Activated naive CD4-positive, alpha-beta T cell treated with anti-CD3 and anti-CD28 coated beads for 36 hours (primary cell): ENCODE measurements around the gene FAM72A. TPM values are rescaled to one million over a fixed set of nuclear protein-coding genes. Genes with fewer than 3 reads are reported as not detected.
"Not testable (repeated sequence)": the region's sequence is repeated elsewhere in the genome, so short reads cannot be mapped to it uniquely, and the experiment has no call there.

Source experiments
- CTCF ChIA-PET: fragments of 350-600 bp; sonication (Branson Sonifier 250); formaldehyde crosslinking; loops from one replicate; lab custom pipeline; 2021; ENCODE audit warnings: antibody characterized with exemption; lab: Charles Lee
- DNase-seq: peaks from one replicate; pipeline ENCODE4 v3.0.0-alpha.2; 2020
- H3K27ac Mint-ChIP-seq: one replicate; pipeline ENCODE4 v1.8.0; 2021; ENCODE audit warnings: mild to moderate bottlenecking, mixed read lengths
- H3K27me3 Mint-ChIP-seq: one replicate; pipeline ENCODE4 v1.8.0; 2021; ENCODE audit warnings: low read depth, mixed read lengths
- H3K36me3 Mint-ChIP-seq: one replicate; pipeline ENCODE4 v1.8.0; 2021; ENCODE audit warnings: low read depth, mixed read lengths
- H3K4me1 Mint-ChIP-seq: one replicate; pipeline ENCODE4 v1.8.0; 2021; ENCODE audit warnings: low read depth, mixed read lengths
- H3K4me3 Mint-ChIP-seq: one replicate; pipeline ENCODE4 v1.8.0; 2021; ENCODE audit warnings: mild to moderate bottlenecking, moderate library complexity, mixed read lengths
- H3K9me3 Mint-ChIP-seq: one replicate; pipeline ENCODE4 v1.8.0; 2021; ENCODE audit warnings: mixed read lengths
- intact Hi-C: fragments of 100-400 bp; cut with micrococcal nuclease; formaldehyde crosslinking; loops from one replicate; pipeline ENCODE4 v1.15.1; 2023
- total RNA-seq, 2 experiments: library from RNA; stranded (reverse); gene quantifications; one replicate each; pipeline ENCODE4 v1.2.3, GENCODE V29; 2021

The FAM72A gene
- total RNA-seq, 2 experiments from 2014 or later = 55.1 to 56.0 TPM

DNA sequence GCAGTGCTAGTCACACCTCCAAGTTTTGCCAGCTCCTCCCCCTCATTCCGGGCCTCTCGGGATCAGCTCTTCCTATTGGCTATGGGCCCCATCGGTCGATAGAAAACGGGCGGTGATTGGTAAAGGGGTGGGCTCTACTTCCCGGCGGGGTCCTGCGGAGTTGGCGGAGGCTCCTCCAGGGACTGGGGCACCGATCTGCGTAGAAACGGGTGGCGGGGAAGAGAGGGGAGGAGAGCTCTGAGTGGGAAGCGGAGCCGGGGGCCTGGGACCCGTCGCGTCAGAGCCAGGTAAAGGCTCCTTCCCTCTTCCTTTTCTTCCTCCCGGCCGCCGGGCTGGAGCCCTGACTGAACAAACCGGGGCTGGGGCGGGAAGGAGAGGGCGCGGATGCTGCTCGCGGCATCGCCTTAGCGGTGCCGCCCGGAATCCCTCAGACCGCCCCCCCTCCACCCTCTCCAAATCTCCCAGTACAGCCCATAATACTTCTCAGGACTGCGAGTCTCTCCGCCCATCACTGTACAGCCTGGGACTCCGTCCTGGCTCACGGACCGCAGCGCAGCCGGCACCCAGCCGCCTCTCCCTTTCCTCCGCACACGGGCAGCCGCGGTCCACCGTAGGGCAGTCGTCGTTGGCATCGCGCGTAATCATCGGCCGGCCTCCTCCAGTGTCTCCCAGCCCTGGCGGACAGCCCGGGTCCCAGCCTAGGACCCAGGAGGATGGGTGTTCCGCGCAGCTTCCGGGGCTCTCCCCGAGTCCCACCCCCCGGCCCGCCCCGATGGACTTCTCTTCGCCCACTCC is 922 bp upstream of the FAM72A start, which contains the start of gene SRGAP2:
SRGAP2 (plus strand) TSS at position 178 of the 795 bp plus-strand sequence. CDS start 2,430 bp downstream, outside the sequence.
- H3K9me3 Mint-ChIP-seq, H3K4me1 Mint-ChIP-seq, H3K27me3 Mint-ChIP-seq, H3K36me3 Mint-ChIP-seq, CTCF ChIA-PET, intact Hi-C loops: not testable (repeated sequence)
- peak within 1 kb of the TSS; percentile 65 for H3K27ac Mint-ChIP-seq
- H3K4me3 Mint-ChIP-seq = peak within 1 kb of the TSS; percentile 83
- peak; percentile 53 for DNase-seq

DNA sequence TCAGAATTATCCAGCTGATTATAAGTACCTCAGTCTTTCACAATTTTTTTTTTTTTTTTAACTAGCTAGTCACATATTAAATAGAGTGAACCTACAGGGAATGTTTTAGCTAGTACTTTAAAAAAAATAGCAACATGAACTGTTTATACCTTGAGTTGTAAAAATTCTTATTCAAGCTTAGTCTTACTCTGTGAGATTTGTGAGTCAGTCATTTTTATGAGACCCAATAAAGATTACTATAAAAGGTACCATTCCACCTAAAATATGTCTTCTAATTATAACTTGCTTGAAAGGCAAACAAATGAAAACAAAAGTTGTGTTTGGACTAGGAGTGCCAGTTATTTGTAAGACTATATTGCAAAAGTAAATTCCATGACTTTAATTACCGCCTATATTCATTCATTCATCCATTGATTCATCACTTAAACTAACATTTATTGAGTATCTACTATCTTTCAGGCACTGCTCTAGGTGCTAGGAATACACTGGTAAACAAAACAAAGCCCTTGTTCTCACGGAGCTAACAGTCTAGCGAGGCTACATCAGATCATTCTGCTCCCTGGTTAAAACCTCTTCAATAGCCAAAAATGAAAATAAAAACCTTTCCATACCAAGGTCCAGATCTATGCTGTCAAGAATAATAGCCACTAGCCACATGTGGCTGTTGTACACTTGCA is 5.8 kb downstream of the FAM72A start:
- CTCF ChIA-PET, H3K9me3 Mint-ChIP-seq, H3K4me1 Mint-ChIP-seq, H3K27me3 Mint-ChIP-seq, H3K27ac Mint-ChIP-seq, H3K36me3 Mint-ChIP-seq, intact Hi-C loops, H3K4me3 Mint-ChIP-seq, DNase-seq: not testable (repeated sequence)

DNA sequence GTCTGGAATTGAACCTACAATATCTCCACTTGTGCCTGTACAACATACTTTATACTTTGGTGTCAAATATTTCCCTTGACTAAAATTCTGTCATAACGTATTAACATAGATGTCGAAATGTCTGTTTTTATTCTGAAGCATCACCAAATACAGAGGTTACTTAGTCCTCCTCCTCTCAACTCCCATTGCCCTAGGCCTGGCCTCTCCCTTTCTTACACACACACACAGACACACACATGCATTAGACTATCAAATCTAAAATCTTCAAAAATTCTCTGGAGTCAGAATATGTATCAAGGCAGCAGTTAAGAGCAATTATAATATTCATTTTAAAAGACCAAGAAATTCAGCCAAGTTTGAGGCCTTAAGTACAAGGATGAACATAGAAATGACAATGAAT is 7.5 kb downstream of the FAM72A start:
- H3K27me3 Mint-ChIP-seq, intact Hi-C loops, H3K9me3 Mint-ChIP-seq, H3K36me3 Mint-ChIP-seq, DNase-seq, H3K27ac Mint-ChIP-seq, H3K4me1 Mint-ChIP-seq, H3K4me3 Mint-ChIP-seq, CTCF ChIA-PET: not testable (repeated sequence)

DNA sequence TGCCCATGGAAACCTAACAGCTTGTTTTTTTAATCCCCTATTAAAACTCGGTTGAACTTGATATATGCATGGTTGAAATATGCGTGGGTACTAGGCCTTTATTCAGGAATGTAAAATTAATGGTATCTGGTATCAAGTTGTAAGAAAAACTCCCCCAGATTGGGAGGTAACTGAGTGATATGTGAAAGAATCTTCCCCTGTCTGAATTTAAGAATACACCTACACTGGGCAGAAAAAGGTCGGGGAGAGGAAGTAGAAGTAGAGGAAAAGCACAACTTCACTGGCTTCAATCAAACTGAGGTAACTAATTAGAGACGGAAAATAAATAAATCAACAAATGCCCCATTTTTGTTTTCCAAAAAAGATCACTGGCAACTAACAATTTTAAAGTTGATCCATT is 15.8 kb downstream of the FAM72A start:
- H3K4me3 Mint-ChIP-seq, H3K36me3 Mint-ChIP-seq, intact Hi-C loops, H3K9me3 Mint-ChIP-seq, H3K4me1 Mint-ChIP-seq, DNase-seq, CTCF ChIA-PET, H3K27me3 Mint-ChIP-seq, H3K27ac Mint-ChIP-seq: not testable (repeated sequence)

DNA sequence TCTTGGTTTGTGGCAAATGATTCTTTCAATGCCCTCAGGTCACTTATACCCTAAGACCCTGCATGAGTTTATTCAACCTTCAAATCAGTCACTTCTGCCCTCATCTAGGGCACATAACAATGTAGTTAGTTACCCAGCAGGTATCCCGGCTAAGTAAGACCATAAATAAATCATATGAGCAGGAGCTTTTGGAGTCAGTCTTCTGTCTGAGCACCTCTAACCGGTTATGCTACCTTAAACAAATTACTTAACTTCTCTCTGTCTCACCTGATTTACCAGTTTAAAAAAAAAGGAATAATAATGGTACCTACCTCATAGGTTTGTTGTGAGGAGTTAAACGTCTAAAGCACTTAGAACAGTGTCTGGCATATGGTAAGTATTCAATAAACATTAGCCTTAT is 16.9 kb downstream of the FAM72A start:
- H3K4me3 Mint-ChIP-seq, H3K4me1 Mint-ChIP-seq, CTCF ChIA-PET, DNase-seq, intact Hi-C loops, H3K9me3 Mint-ChIP-seq, H3K27me3 Mint-ChIP-seq, H3K36me3 Mint-ChIP-seq, H3K27ac Mint-ChIP-seq: not testable (repeated sequence)

DNA sequence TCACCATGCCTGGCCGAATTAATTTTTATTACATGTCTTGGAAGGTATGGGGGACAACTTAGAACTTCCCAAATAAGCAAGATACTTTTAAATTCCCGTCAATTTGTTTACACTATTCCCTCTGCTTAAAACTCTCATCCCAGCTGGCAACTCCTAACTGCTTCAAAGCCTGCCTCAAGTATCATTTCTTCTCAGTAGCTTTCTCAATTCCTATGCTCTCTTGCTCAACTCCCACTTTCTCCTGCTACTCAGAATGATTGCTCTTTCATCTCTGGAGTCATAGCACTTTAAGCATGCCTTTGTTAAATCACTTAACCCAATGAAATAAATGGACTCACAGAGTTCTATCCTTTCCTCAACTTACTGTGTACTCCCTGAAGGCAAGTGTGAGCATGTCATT is 18.9 kb downstream of the FAM72A start:
- H3K27ac Mint-ChIP-seq, H3K4me1 Mint-ChIP-seq, CTCF ChIA-PET, intact Hi-C loops, DNase-seq, H3K4me3 Mint-ChIP-seq, H3K36me3 Mint-ChIP-seq, H3K27me3 Mint-ChIP-seq, H3K9me3 Mint-ChIP-seq: not testable (repeated sequence)

DNA sequence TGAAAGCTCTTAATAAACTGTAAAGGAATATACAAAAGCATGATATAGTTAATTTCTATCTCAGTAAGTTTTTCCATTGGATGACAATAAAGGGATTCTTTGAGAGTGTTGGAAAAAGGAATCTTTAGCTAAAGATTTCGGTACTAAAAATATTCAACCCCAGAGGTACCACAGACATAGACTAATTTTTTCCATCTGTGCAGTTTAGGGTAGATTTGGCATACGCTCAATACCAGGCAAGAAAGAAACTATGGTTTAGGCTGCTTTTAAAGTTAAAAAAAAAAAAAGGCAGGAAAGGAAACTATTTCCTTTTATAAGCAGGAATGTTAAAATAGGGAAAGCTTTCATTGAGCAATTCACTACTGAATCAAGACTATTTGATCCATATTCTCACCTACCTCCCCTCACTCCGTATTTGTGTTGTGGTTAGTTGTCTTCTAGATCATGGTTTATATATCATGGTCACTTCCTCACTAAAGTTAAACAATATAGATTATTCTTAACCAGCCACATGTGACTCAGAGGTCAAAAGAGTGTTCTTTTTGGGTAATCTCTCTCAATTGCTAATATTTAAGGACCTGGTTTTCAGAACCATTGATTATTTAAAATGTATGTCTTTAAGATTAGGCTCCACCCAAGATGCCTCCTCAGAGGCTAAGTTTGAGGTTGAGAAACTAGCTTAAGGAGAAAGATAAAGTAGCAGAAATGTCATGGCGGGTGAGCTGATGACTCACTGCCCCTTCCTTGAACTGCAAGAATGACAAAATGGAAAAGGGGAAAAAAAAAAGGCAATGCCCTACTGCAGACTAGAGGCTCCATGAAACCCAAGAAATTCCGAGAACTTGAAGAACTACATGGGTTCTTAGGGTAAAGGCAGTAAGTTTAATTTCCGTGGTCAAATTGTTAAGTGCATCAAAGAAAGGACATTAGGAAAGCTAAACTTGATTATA is 20.0 kb downstream of the FAM72A start:
- intact Hi-C loops, H3K36me3 Mint-ChIP-seq, H3K27ac Mint-ChIP-seq, DNase-seq, H3K4me3 Mint-ChIP-seq, CTCF ChIA-PET, H3K27me3 Mint-ChIP-seq, H3K4me1 Mint-ChIP-seq, H3K9me3 Mint-ChIP-seq: not testable (repeated sequence)

DNA sequence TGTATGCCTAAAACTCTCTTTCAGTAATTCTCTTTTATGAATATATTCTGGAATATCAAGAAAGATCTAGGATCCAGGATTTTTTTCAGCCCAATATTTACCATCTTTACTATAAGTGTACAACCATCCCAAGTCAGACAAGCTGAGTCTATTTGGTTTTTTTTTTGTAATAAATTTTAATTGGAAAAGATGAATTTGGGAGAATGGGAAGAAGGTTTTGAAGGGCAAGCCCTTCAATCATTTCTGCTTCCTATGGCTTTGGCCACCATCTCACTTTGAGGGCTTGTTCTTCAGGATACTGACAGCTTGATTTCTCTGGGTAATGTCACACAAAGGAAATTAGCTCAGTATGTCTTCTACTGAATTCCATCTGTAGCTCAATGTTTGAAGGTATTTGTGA is 23.0 kb downstream of the FAM72A start:
- intact Hi-C loops, DNase-seq, H3K4me3 Mint-ChIP-seq, H3K27ac Mint-ChIP-seq, H3K4me1 Mint-ChIP-seq, H3K36me3 Mint-ChIP-seq, H3K9me3 Mint-ChIP-seq, H3K27me3 Mint-ChIP-seq, CTCF ChIA-PET: not testable (repeated sequence)

DNA sequence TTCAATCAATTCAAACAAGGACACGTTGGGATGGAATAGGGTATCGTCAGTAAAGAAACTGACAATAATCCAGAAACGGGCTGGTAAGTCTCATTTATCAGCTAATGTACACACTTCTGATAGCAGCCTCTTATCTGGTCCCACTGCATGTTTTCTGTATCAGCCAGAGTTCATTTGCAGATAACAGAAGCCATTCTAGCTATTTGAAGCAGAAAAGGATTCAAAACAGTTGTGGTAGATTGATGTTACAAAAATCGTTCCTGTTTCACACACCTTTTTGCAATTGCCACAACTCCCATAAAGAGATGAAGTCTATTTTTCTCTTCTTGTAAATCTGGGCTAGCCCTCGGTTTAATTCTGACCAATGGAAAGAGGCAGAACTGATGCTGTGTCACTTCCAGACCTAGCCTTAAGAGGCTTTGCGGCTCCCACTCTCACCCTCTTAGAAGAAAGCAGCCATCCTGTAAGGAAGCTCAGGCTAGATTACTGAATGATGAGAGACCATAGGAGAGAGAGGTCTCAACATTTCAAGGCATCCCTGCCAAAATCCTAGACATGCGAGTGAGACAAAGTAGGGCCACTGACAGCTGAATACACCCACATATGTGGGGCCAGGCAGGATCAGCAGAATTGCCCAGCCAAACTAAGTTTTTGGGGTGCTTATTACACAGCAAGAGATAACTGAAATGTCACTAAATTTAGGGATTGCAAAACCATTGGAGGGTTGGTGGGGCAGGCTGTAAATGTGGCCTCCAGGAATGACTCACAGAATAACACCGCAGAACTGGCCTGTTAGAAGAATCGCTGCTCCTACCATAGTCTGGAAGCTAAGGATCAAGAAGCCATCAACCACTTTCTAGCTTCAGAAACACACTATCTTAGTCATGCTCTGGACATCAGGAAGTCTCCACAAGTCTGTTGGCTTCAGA is 24.3 kb downstream of the FAM72A start:
- intact Hi-C loops, H3K36me3 Mint-ChIP-seq, DNase-seq, H3K27me3 Mint-ChIP-seq, H3K4me1 Mint-ChIP-seq, H3K4me3 Mint-ChIP-seq, H3K27ac Mint-ChIP-seq, CTCF ChIA-PET, H3K9me3 Mint-ChIP-seq: not testable (repeated sequence)

DNA sequence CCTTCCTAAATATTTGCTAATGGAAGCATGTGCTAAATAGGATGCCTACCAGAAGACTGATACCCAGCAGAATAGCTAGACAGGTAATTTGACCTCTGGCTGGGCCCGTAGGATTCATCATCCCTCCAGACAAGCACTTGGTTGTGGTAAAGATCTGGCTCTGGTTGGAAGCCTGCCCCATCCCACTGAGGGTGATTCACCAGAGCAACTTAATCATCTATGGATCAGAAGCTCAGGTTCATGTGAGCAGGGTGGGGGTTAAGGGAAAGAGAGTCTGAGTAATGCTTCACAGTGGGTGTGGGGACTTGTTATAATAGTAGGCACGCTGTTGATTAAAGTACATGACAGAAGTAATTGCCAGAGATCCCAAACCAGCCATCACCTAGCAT is 26.5 kb downstream of the FAM72A start:
- H3K36me3 Mint-ChIP-seq, H3K27ac Mint-ChIP-seq, H3K4me1 Mint-ChIP-seq, intact Hi-C loops, H3K27me3 Mint-ChIP-seq, H3K9me3 Mint-ChIP-seq, CTCF ChIA-PET, DNase-seq, H3K4me3 Mint-ChIP-seq: not testable (repeated sequence)

DNA sequence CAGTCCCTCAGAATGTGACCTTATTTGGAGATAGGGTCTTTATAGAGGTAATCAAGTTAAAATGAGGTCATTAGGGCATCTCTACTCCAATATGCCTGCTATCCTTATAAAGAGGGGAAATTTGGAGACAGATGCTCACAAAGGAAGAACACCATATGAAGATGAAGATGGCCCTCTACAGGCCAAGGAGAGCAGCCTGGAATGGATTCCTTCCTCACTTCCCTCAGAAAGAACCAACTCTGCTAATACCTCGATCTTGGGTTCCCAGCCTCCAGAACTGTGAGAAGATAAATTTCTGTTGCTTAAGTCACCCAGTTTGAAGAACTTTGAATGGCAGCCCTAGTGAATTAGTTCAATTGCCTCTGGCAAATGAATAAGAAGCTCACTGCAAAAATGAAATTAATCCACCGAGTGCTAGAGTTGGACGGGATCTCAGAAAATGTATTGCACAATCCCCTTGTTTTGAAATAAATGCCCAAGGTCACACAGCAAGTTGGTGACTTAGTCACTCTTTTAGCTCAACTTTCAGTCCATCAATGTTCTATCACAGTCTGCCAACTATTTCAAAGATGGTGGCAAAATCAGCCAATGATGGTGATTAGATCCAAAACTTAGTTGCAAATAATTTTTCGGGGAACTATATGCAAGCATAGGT is 27.1 kb downstream of the FAM72A start:
- CTCF ChIA-PET, intact Hi-C loops: not testable (repeated sequence)

More for the DNA sequence above, 27.1 kb downstream of the FAM72A start:
- H3K9me3 Mint-ChIP-seq, H3K4me3 Mint-ChIP-seq, H3K27ac Mint-ChIP-seq, H3K36me3 Mint-ChIP-seq, H3K27me3 Mint-ChIP-seq, DNase-seq, H3K4me1 Mint-ChIP-seq: not testable (repeated sequence)
